ENCODE measurements around the gene SHROOM1.

The SHROOM1 gene

GRCh38 chr5:132785864-132786263 is 44.6 kb downstream of the SHROOM1 start:
- Histone ChIP-seq H3K79me2 (ENCODE audit: low read length) (no peaks in the 10 kb centered on the region), H3K4me2 (ENCODE audit: low read depth, low read length) (no peak overlapping the region), H2AFZ (ENCODE audit: low read length) (no peak overlapping the region), H3K27me3 (replicated peaks; ENCODE audit: insufficient read depth, low read length) (no peaks in the 10 kb centered on the region), H3F3A (ENCODE audit: insufficient read depth, low read length) (no peaks in the 10 kb centered on the region), H3K9me3 (replicated peaks; ENCODE audit: insufficient read depth, low read length) (no peaks in the 10 kb centered on the region), H4K20me1 (ENCODE audit: insufficient read depth, low read length) (no peaks in the 10 kb centered on the region), H3K9me2 (replicated peaks; ENCODE audit: insufficient read depth, low read length) (no peaks in the 10 kb centered on the region), H3K36me3 (replicated peaks; ENCODE audit: insufficient read depth, low read length) (no peaks in the 10 kb centered on the region), H3K9ac (ENCODE audit: low read length) (no peak overlapping the region), H3K27ac (ENCODE audit: low read length) (no peak overlapping the region), H3K4me3 (ENCODE audit: low read length) (no peak overlapping the region), H3K4me1 (ENCODE audit: low read length) (peaks cover 5% of the 10 kb centered on the region)
- no peak for DNase-seq
- TF ChIP-seq CTCF (IDR thresholded peaks at IDR 0.05; ENCODE audit: low read length) (no peak), EZH2phosphoT487 (IDR thresholded peaks at IDR 0.05; ENCODE audit: low read length) (no peak), EZH2 (optimal IDR thresholded peaks at IDR 0.05; ENCODE audit: low read depth, low read length) (no peak)

GRCh38 chr5:132785365-132785764 is 45.1 kb downstream of the SHROOM1 start:
- no peak overlapping the region for H3K9ac ChIP-seq (ENCODE audit: low read length)
- H2AFZ ChIP-seq (ENCODE audit: low read length) = no peak overlapping the region
- no peak overlapping the region for H3K4me3 ChIP-seq (ENCODE audit: low read length)
- no peak for DNase-seq
- H3K4me2 ChIP-seq (ENCODE audit: low read depth, low read length) = no peak overlapping the region
- H3K4me1 ChIP-seq (ENCODE audit: low read length) = peaks cover 10% of the 10 kb centered on the region
- no peaks in the 10 kb centered on the region for H3K36me3 ChIP-seq (replicated peaks; ENCODE audit: insufficient read depth, low read length)
- peaks cover 5% of the 10 kb centered on the region; the same call in 1 of the 2 replicates for H3F3A ChIP-seq (ENCODE audit: insufficient read depth, low read length)
- no peak overlapping the region for H3K27ac ChIP-seq (ENCODE audit: low read length)
- no peaks in the 10 kb centered on the region for H3K9me2 ChIP-seq (replicated peaks; ENCODE audit: insufficient read depth, low read length)
- H3K9me3 ChIP-seq (replicated peaks; ENCODE audit: insufficient read depth, low read length) = no peaks in the 10 kb centered on the region
- no peak for TF ChIP-seq EZH2phosphoT487 (IDR thresholded peaks at IDR 0.05; ENCODE audit: low read length)
- no peak for TF ChIP-seq CTCF (IDR thresholded peaks at IDR 0.05; ENCODE audit: low read length)
- TF ChIP-seq EZH2 (optimal IDR thresholded peaks at IDR 0.05; ENCODE audit: low read depth, low read length) = no peak
- H3K27me3 ChIP-seq (replicated peaks; ENCODE audit: insufficient read depth, low read length) = no peaks in the 10 kb centered on the region
- H4K20me1 ChIP-seq (ENCODE audit: insufficient read depth, low read length) = no peaks in the 10 kb centered on the region
- no peaks in the 10 kb centered on the region for H3K79me2 ChIP-seq (ENCODE audit: low read length)

GRCh38 chr5:132782101-132782500 is 48.3 kb downstream of the SHROOM1 start:
- peaks cover 25% of the 10 kb centered on the region for H3K27me3 ChIP-seq (replicated peaks; ENCODE audit: insufficient read depth, low read length)
- no peaks in the 10 kb centered on the region for H4K20me1 ChIP-seq (ENCODE audit: insufficient read depth, low read length)
- no peak overlapping the region for H3K4me2 ChIP-seq (ENCODE audit: low read depth, low read length)
- no peaks in the 10 kb centered on the region for H3K36me3 ChIP-seq (replicated peaks; ENCODE audit: insufficient read depth, low read length)
- H3K27ac ChIP-seq (ENCODE audit: low read length) = no peak overlapping the region
- DNase-seq = no peak
- no peak overlapping the region for H3K9ac ChIP-seq (ENCODE audit: low read length)
- H3K4me1 ChIP-seq (ENCODE audit: low read length) = peaks cover 16% of the 10 kb centered on the region
- H3K9me2 ChIP-seq (replicated peaks; ENCODE audit: insufficient read depth, low read length) = no peaks in the 10 kb centered on the region
- no peak overlapping the region for H2AFZ ChIP-seq (ENCODE audit: low read length)
- H3K9me3 ChIP-seq (replicated peaks; ENCODE audit: insufficient read depth, low read length) = no peaks in the 10 kb centered on the region
- no peak overlapping the region for H3K4me3 ChIP-seq (ENCODE audit: low read length)
- no peak for TF ChIP-seq CTCF (IDR thresholded peaks at IDR 0.05; ENCODE audit: low read length)
- TF ChIP-seq EZH2 (optimal IDR thresholded peaks at IDR 0.05; ENCODE audit: low read depth, low read length) = no peak
- no peak for TF ChIP-seq EZH2phosphoT487 (IDR thresholded peaks at IDR 0.05; ENCODE audit: low read length)
- peaks cover 6% of the 10 kb centered on the region; the same call in 1 of the 2 replicates for H3F3A ChIP-seq (ENCODE audit: insufficient read depth, low read length)
- H3K79me2 ChIP-seq (ENCODE audit: low read length) = no peaks in the 10 kb centered on the region
